ENCODE data around the gene TFEB.

Gene TFEB

GRCh38 chr6:41671376-41671775 lies 64.0 kb downstream of the TFEB start:
- DNase-seq: no peak

- DNase-seq: no peak
Measured at GRCh38 chr6:41670703-41671360, 64.6 kb downstream of the TFEB start.

- no peak for DNase-seq
Measured at GRCh38 chr6:41668968-41669367, 66.4 kb downstream of the TFEB start.

- DNase-seq: no peak
Measured at GRCh38 chr6:41667195-41667594, 68.2 kb downstream of the TFEB start.

- no peak for DNase-seq
Measured at GRCh38 chr6:41664271-41664670, 71.1 kb downstream of the TFEB start.

GRCh38 chr6:41663568-41663967 lies 71.8 kb downstream of the TFEB start:
- no peak for DNase-seq

GRCh38 chr6:41659935-41660334 lies 75.5 kb downstream of the TFEB start:
- DNase-seq: no peak

GRCh38 chr6:41658636-41659035 lies 76.8 kb downstream of the TFEB start:
- DNase-seq: no peak

- no peak for DNase-seq
Measured at GRCh38 chr6:41657131-41658094, 78.0 kb downstream of the TFEB start.

GRCh38 chr6:41656002-41656691 lies 79.3 kb downstream of the TFEB start:
- DNase-seq: no peak

- no peak for DNase-seq
Measured at GRCh38 chr6:41655646-41656001, 79.8 kb downstream of the TFEB start.

GRCh38 chr6:41655176-41655575 lies 80.2 kb downstream of the TFEB start:
- no peak for DNase-seq

- no peak for DNase-seq
Measured at GRCh38 chr6:41654698-41655151, 80.7 kb downstream of the TFEB start.

- no peak for DNase-seq
Measured at GRCh38 chr6:41654151-41654697, 81.2 kb downstream of the TFEB start.

GRCh38 chr6:41653691-41654090 lies 81.7 kb downstream of the TFEB start:
- DNase-seq: no peak

GRCh38 chr6:41652866-41653652 lies 82.3 kb downstream of the TFEB start:
- DNase-seq: no peak

- DNase-seq: no peak
Measured at GRCh38 chr6:41651962-41652657, 83.3 kb downstream of the TFEB start.

- DNase-seq: no peak
Measured at GRCh38 chr6:41651246-41651961, 84.0 kb downstream of the TFEB start.

GRCh38 chr6:41650120-41650519 lies 85.3 kb downstream of the TFEB start:
- DNase-seq: no peak

GRCh38 chr6:41649596-41649995 lies 85.8 kb downstream of the TFEB start:
- no peak for DNase-seq

GRCh38 chr6:41648921-41649320 lies 86.5 kb downstream of the TFEB start:
- DNase-seq: no peak
